Ishikawa (cell line): Measurements from ENCODE around the gene ABHD12B.

Experiments
- CEBPB ChIP-seq: IDR thresholded peaks from 2 replicates; pipeline ENCODE4 v1.6.1; 2012
- CREB1 ChIP-seq: IDR thresholded peaks from 2 replicates; pipeline ENCODE4 v1.6.1; 2012; ENCODE audit warnings: low read depth
- EGR1 ChIP-seq: IDR thresholded peaks from 2 replicates; pipeline ENCODE4 v1.6.1; 2012
- EP300 ChIP-seq: IDR thresholded peaks from 2 replicates; pipeline ENCODE4 v1.6.1; 2012; ENCODE audit warnings: borderline replicate concordance
- FOXM1 ChIP-seq: IDR thresholded peaks from 2 replicates; pipeline ENCODE4 v1.6.1; 2012; ENCODE audit warnings: low read depth, borderline replicate concordance
- MAX ChIP-seq: IDR thresholded peaks from 2 replicates; pipeline ENCODE4 v1.6.1; 2012
- NFIC ChIP-seq: IDR thresholded peaks from 2 replicates; pipeline ENCODE4 v1.6.1; 2012
- RAD21 ChIP-seq: IDR thresholded peaks from 2 replicates; pipeline ENCODE4 v1.6.1; 2012; ENCODE audit warnings: low read depth
- TAF1 ChIP-seq: IDR thresholded peaks from 2 replicates; pipeline ENCODE4 v1.6.1; 2012; ENCODE audit warnings: low read depth, mild to moderate bottlenecking
- TCF12 ChIP-seq: IDR thresholded peaks from 2 replicates; pipeline ENCODE4 v1.6.1; 2012; ENCODE audit warnings: low read depth
- TEAD4 ChIP-seq: IDR thresholded peaks from 2 replicates; pipeline ENCODE4 v1.6.1; 2012
- YY1 ChIP-seq: IDR thresholded peaks from 2 replicates; pipeline ENCODE4 v1.6.1; 2012; ENCODE audit warnings: low read depth
- ZBTB7A ChIP-seq: IDR thresholded peaks from 2 replicates; pipeline ENCODE4 v1.6.1; 2012; ENCODE audit warnings: low read depth
- TF ChIP-seq, protein P1 (sequence below): IDR thresholded peaks from 2 replicates; pipeline ENCODE4 v1.6.1; 2012; ENCODE audit warnings: low read depth, mild to moderate bottlenecking
- TF ChIP-seq, protein P2 (sequence below): IDR thresholded peaks from 2 replicates; pipeline ENCODE4 v1.6.1; 2012

ABHD12B gene

GRCh38 chr14:50832935-50833630, 38.8 kb upstream of the ABHD12B start:
- TF ChIP-seq CEBPB, result no peak
- TF ChIP-seq MAX, result no peak

DNA sequence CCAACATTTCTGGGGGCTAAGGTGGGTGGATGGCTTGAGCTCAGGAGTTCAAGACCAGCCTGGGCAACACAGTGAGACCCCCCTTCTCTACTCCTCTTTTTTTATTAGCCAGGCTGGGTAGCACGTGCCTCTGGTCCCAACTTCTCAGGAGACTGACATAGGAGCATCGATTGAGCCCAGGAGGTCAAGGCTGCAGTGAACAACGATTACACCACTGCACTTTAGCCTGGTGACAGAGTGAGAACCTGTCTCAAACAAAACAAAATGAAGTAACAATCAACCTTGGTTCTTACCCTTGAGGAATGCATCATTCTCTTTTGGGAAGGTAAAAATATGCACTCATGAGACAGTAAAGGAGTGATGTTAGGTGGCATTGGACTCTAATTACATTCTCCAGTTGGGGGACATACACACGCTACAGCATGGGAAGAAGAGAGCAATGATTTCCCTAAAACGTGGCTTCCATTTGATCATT, 37.0 kb upstream of the ABHD12B start:
- TF ChIP-seq, protein P1, sequence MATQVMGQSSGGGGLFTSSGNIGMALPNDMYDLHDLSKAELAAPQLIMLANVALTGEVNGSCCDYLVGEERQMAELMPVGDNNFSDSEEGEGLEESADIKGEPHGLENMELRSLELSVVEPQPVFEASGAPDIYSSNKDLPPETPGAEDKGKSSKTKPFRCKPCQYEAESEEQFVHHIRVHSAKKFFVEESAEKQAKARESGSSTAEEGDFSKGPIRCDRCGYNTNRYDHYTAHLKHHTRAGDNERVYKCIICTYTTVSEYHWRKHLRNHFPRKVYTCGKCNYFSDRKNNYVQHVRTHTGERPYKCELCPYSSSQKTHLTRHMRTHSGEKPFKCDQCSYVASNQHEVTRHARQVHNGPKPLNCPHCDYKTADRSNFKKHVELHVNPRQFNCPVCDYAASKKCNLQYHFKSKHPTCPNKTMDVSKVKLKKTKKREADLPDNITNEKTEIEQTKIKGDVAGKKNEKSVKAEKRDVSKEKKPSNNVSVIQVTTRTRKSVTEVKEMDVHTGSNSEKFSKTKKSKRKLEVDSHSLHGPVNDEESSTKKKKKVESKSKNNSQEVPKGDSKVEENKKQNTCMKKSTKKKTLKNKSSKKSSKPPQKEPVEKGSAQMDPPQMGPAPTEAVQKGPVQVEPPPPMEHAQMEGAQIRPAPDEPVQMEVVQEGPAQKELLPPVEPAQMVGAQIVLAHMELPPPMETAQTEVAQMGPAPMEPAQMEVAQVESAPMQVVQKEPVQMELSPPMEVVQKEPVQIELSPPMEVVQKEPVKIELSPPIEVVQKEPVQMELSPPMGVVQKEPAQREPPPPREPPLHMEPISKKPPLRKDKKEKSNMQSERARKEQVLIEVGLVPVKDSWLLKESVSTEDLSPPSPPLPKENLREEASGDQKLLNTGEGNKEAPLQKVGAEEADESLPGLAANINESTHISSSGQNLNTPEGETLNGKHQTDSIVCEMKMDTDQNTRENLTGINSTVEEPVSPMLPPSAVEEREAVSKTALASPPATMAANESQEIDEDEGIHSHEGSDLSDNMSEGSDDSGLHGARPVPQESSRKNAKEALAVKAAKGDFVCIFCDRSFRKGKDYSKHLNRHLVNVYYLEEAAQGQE, result no peak
- TF ChIP-seq, protein P2, sequence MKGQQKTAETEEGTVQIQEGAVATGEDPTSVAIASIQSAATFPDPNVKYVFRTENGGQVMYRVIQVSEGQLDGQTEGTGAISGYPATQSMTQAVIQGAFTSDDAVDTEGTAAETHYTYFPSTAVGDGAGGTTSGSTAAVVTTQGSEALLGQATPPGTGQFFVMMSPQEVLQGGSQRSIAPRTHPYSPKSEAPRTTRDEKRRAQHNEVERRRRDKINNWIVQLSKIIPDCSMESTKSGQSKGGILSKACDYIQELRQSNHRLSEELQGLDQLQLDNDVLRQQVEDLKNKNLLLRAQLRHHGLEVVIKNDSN, result no peak
- TF ChIP-seq RAD21 (no peak), NFIC (no peak), CEBPB (no peak), MAX (no peak), ZBTB7A (no peak), FOXM1 (no peak), EGR1 (no peak), YY1 (no peak), CREB1 (no peak), TEAD4 (no peak), TCF12 (no peak), TAF1 (no peak), EP300 (no peak)

DNA sequence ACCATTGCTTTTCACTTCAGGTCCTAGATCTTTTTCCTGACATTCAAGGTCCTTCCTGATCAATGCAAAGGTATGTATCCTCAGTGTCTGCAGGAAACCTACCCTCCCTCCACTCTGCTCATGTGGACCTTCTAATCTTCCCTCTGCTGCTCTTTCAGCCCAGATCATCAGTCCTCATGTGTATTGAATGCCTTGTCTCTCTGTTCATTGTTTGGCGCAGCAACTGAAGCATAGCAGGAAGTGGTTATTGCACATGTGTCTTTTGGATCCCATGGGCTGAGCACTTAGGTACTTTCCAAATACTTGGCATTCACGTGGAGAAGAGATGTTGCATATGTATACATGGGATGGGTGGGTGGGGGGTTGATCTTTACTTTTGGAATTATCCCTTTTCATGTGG, 36.6 kb upstream of the ABHD12B start:
- TF ChIP-seq EP300 (no peak), TAF1 (no peak), CEBPB (no peak)
- TF ChIP-seq, protein P2, result no peak

- TF ChIP-seq EGR1, result no peak
These were observed 35.3 kb upstream of the ABHD12B start for GRCh38 chr14:50836515-50836914.

DNA sequence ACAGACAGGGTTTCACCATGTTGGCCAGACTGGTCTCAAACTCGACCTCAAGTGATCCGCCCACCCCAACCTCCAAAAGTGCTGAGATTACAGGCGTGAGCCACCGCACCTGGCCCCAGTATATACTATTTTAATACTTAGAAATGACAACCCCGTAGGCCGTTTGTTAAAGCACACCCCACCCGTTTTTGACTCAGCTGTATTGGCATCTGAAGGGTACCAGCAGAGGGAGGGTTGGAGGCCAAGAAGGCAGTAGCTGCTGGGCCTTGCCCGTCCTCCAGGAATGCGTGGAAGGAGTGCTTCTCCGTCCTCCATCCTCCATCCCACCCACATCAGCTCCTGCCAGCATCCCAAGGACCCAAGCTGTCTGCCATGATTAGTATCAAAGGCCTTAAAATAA, 34.6 kb upstream of the ABHD12B start:
- no peak for TF ChIP-seq CREB1
- no peak for TF ChIP-seq NFIC
- TF ChIP-seq MAX, result no peak
- no peak for TF ChIP-seq TEAD4
- no peak for TF ChIP-seq YY1
- no peak for TF ChIP-seq EP300
- no peak for TF ChIP-seq CEBPB
- TF ChIP-seq RAD21, result no peak
- no peak for TF ChIP-seq TAF1
- TF ChIP-seq, protein P1, result no peak
- TF ChIP-seq, protein P2, result no peak
- no peak for TF ChIP-seq TCF12
- TF ChIP-seq FOXM1, result no peak
- no peak for TF ChIP-seq EGR1
- no peak for TF ChIP-seq ZBTB7A

GRCh38 chr14:50837850-50838470, 33.9 kb upstream of the ABHD12B start:
- TF ChIP-seq FOXM1 (no peak), EP300 (no peak), RAD21 (no peak), CREB1 (no peak), NFIC (no peak), YY1 (no peak), TEAD4 (no peak), EGR1 (no peak), ZBTB7A (no peak), CEBPB (no peak), TAF1 (no peak), TCF12 (no peak), MAX (no peak)
- TF ChIP-seq, protein P1, result no peak
- TF ChIP-seq, protein P2, result no peak
